HG03457 (cell line): ENCODE measurements around the gene FAM161B.

Source experiments
- ATAC-seq: cut with Tn5 transposase; IDR thresholded peaks from one replicate; pipeline ENCODE4 v1.9.1; 2021; ENCODE audit warnings: moderate number of reproducible peaks; ENCODE audit not compliant: unreplicated experiment

Gene FAM161B

DNA sequence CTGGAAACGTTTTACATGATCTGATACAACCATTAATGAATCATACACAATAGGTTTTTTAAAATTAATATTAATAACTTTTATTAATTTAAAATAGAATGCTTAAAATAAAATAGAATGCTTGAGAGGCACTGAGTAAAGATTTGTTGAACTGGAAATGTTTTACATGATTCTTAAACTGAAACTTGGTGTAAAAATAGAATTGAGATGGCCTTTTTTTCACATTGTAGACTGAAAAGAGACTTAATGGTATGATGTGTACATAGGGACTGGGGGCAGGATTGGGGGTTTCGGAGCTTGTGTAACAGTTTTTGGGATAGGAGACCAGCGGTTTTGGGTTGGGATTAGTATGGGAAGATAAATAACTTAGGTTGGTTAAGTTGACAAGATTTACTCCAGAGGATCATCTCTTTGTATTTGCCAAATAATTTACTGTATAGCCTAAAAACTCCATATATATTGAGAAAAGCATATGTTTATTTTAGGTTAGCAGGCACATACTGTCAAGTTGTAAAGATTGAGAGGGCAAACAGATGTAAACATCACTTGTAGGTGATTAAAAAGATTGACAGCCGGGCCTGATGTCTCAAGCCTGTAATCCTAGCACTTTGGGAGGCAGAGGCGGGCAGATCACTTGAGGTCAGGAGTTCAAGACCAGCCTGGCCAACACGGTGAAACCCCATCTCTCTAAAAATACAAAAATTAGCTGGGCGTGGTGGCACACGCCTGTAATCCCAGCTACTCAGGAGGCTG, 65.3 kb downstream of the FAM161B start:
- ATAC-seq: no peak
